Measurements from ENCODE around the gene TTC38. TPM values are rescaled to one million over a fixed set of nuclear protein-coding genes. Genes with fewer than 3 reads are reported as not detected.

The TTC38 gene
- total RNA-seq, 1 donor from 2014 or later = 26.3 TPM

DNA sequence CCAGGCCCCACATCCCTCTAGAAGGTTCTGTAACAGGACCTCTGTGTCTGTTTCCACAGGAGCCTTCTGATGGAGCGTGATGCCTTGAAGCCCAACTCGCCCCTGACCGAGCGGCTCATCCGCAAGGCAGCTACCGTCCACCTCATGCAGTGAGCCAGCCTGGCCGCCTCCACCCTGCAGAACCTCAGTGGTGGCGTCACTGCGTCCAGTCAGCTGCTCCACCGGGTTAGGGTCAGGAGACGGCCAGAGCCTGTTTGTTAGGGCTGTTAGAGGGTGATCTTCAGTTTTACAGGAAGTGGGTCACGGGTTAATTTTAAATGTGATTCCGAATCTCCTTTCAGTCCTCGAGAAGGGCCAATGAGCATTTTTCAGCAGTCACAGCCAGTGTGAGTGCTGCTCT, 24.9 kb downstream of the TTC38 start:
- peak overlapping the region; percentile 36 for H3K27ac ChIP-seq
- ATAC-seq = no peak
- TF ChIP-seq, protein P1, sequence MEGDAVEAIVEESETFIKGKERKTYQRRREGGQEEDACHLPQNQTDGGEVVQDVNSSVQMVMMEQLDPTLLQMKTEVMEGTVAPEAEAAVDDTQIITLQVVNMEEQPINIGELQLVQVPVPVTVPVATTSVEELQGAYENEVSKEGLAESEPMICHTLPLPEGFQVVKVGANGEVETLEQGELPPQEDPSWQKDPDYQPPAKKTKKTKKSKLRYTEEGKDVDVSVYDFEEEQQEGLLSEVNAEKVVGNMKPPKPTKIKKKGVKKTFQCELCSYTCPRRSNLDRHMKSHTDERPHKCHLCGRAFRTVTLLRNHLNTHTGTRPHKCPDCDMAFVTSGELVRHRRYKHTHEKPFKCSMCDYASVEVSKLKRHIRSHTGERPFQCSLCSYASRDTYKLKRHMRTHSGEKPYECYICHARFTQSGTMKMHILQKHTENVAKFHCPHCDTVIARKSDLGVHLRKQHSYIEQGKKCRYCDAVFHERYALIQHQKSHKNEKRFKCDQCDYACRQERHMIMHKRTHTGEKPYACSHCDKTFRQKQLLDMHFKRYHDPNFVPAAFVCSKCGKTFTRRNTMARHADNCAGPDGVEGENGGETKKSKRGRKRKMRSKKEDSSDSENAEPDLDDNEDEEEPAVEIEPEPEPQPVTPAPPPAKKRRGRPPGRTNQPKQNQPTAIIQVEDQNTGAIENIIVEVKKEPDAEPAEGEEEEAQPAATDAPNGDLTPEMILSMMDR (IDR thresholded peaks at IDR 0.05) = no peak
- H3K9me3 ChIP-seq = no peaks in the 10 kb centered on the region
- no peak overlapping the region for H3K4me3 ChIP-seq
- peaks cover 15% of the 10 kb centered on the region for H3K36me3 ChIP-seq
- no peak for DNase-seq
- peaks cover 23% of the 10 kb centered on the region for H3K4me1 ChIP-seq
- intact Hi-C loops (cut with DNase I) = no loop called here
- H3K27me3 ChIP-seq = no peaks in the 10 kb centered on the region

GRCh38 chr22:46293577-46294260, 25.9 kb downstream of the TTC38 start:
- no peaks in the 10 kb centered on the region for H3K27me3 ChIP-seq
- no peak for DNase-seq
- peaks cover 15% of the 10 kb centered on the region for H3K4me1 ChIP-seq
- H3K4me3 ChIP-seq = no peak overlapping the region
- ATAC-seq = no peak
- intact Hi-C loops (cut with DNase I) = no loop called here
- no peak overlapping the region for H3K27ac ChIP-seq
- peaks cover 15% of the 10 kb centered on the region for H3K36me3 ChIP-seq
- TF ChIP-seq, protein P1 (IDR thresholded peaks at IDR 0.05) = no peak
- H3K9me3 ChIP-seq = no peaks in the 10 kb centered on the region

- ATAC-seq (no peak), DNase-seq (no peak)
- H3K27ac ChIP-seq = no peak overlapping the region
- TF ChIP-seq, protein P1 (IDR thresholded peaks at IDR 0.05) = no peak
- no peak overlapping the region for H3K4me3 ChIP-seq
- no peaks in the 10 kb centered on the region for H3K9me3 ChIP-seq
- peaks cover 15% of the 10 kb centered on the region for H3K4me1 ChIP-seq
- no peaks in the 10 kb centered on the region for H3K27me3 ChIP-seq
- intact Hi-C loops (cut with DNase I) = no loop called here
- peaks cover 15% of the 10 kb centered on the region for H3K36me3 ChIP-seq
Measured at GRCh38 chr22:46294784-46295183, 27.0 kb downstream of the TTC38 start.

- H3K9me3 ChIP-seq = no peaks in the 10 kb centered on the region
- TF ChIP-seq, protein P1 (IDR thresholded peaks at IDR 0.05) = no peak
- peaks cover 15% of the 10 kb centered on the region for H3K4me1 ChIP-seq
- peaks cover 15% of the 10 kb centered on the region for H3K36me3 ChIP-seq
- ATAC-seq (no peak), DNase-seq (no peak)
- peak overlapping the region; percentile 93 for H3K27ac ChIP-seq
- H3K4me3 ChIP-seq = peak overlapping the region; percentile 74
- no peaks in the 10 kb centered on the region for H3K27me3 ChIP-seq
- intact Hi-C loops (cut with DNase I) = no loop called here
Measured at GRCh38 chr22:46295277-46295971, 27.6 kb downstream of the TTC38 start.

- Histone ChIP-seq H3K4me1 (peaks cover 15% of the 10 kb centered on the region), H3K27ac (peak within 1 kb of the TSS; percentile 93), H3K9me3 (no peaks in the 10 kb centered on the region), H3K4me3 (peak within 1 kb of the TSS; percentile 74), H3K36me3 (peaks cover 15% of the 10 kb centered on the region), H3K27me3 (no peaks in the 10 kb centered on the region)
- TF ChIP-seq, protein P1 (IDR thresholded peaks at IDR 0.05) = peak; percentile 23
- DNase-seq (peak; percentile 99), ATAC-seq (peak; percentile 98)
- intact Hi-C loops (cut with DNase I) = no loop called here
Measured at GRCh38 chr22:46296257-46297150, 28.7 kb downstream of the TTC38 start, which contains the start of gene GTSE1. Gene GTSE1, plus strand, starts transcription at chr22:46296870. Its CDS starts 531 bp downstream, at chr22:46297401.

Data from upper lobe of right lung (tissue), 1 donor.